Measurements from ENCODE around the gene MEST.
"Not testable (repeated sequence)": the region's sequence is repeated elsewhere in the genome, so short reads cannot be mapped to it uniquely, and the experiment has no call there.

Gene MEST

DNA sequence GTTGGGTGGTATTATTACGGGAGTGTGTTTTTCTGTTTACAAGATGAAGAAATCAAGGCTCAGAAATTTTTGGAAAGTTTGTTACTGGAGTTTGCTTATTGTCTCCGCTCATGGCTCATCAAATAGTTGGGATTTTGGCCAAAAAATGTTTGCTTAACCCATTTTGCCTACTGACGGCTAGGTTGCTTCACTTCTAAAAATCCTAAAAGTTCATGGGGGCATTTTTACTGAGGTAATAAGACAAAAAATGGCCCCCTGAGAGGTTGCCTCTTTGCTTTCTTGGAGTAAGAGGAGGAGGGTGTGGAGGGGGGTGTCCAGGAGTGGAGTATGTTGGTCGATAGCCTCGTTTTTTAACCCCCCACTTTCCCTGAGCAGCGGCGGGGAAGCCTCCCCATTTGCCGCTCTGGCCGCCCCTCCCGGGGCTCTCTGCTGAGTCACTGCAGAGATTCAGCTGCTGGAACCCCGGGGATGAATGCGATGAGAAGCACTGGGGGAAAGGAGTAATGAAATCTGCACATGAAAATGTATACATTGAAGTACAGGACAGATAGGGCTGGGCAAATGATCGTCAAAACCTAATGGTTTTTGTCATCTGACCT is 1.5 kb downstream of the MEST start:
- H3K4me1 ChIP-seq (ENCODE audit: control insufficient read depth, insufficient read depth, low read length): peaks cover 18% of the 10 kb centered on the region
- H3K27me3 ChIP-seq (ENCODE audit: control insufficient read depth in 1 of 2, insufficient read depth in 2 of 2, low read length in 2 of 2): peaks cover 7 to 22% of the 10 kb centered on the region in 2 donors
- peak overlapping the region; percentile 17 to 72 for H3K4me3 ChIP-seq (ENCODE audit: low read length in 2 of 2)
- H3K36me3 ChIP-seq (ENCODE audit: control insufficient read depth in 2 of 2, insufficient read depth in 2 of 2, low read length in 2 of 2): no peaks in the 10 kb centered on the region
- H3K27ac ChIP-seq (ENCODE audit: low read length): no peak overlapping the region
- H3K9me3 ChIP-seq (ENCODE audit: control insufficient read depth in 2 of 2, low read length in 2 of 2): no peaks in the 10 kb centered on the region
- peak overlapping the region in 1 of 2 donors; percentile 7 for H3K9ac ChIP-seq (ENCODE audit: low read length in 2 of 2)

DNA sequence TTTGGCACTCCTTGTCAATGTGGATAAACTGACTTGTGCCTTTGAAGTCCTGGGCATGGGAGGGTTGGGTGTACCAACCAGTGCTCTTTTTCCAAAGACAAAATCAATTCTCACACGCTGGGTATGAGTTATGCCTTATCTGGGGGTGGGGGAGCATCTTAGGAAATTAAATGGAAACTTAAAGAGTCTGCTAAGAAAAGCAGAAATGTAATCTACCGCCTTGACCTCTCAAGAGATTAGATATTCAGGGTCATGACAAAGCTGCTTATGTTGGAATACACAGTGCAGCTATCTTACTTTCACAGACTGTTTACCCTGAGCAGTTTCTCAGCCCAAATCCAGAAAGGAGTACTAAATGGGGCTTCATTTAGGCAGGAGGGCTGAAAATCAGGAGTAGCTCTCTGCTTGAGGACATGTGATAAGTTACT is 2.6 kb downstream of the MEST start:
- Histone ChIP-seq H3K36me3 (ENCODE audit: control insufficient read depth in 2 of 2, insufficient read depth in 2 of 2, low read length in 2 of 2) (no peaks in the 10 kb centered on the region), H3K9ac (ENCODE audit: low read length in 2 of 2) (no peak overlapping the region), H3K27me3 (ENCODE audit: control insufficient read depth in 1 of 2, insufficient read depth in 2 of 2, low read length in 2 of 2) (peaks cover 4 to 22% of the 10 kb centered on the region in 2 donors), H3K4me1 (ENCODE audit: control insufficient read depth, insufficient read depth, low read length) (peaks cover 18% of the 10 kb centered on the region), H3K4me3 (ENCODE audit: low read length in 2 of 2) (no peak overlapping the region), H3K27ac (ENCODE audit: low read length) (no peak overlapping the region), H3K9me3 (ENCODE audit: control insufficient read depth in 2 of 2, low read length in 2 of 2) (no peaks in the 10 kb centered on the region)

DNA sequence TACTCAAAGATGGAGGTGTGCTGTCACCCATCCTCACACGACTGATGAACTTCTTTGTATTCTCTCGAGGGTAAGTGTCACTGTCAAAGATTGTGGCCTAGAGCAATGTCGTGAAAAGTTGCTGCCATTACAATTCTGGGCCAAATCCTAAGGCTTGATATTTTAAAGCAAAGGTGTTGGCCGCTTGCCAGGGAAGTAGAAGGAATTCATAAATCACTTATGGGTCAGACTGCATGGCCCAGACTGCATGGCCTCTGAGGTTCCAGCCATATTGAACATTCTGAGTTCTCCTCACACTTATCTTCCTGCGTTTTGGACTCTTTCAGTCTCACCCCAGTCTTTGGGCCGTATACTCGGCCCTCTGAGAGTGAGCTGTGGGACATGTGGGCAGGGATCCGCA is 8.6 kb downstream of the MEST start:
- Histone ChIP-seq H3K9me3 (ENCODE audit: control insufficient read depth in 2 of 2, low read length in 2 of 2) (no peaks in the 10 kb centered on the region), H3K4me1 (ENCODE audit: control insufficient read depth, insufficient read depth, low read length) (no peaks in the 10 kb centered on the region), H3K27ac (ENCODE audit: low read length) (no peak overlapping the region), H3K27me3 (ENCODE audit: control insufficient read depth in 1 of 2, insufficient read depth in 2 of 2, low read length in 2 of 2) (no peaks in the 10 kb centered on the region), H3K9ac (ENCODE audit: low read length in 2 of 2) (no peak overlapping the region), H3K36me3 (ENCODE audit: control insufficient read depth in 2 of 2, insufficient read depth in 2 of 2, low read length in 2 of 2) (peaks cover 5 to 7% of the 10 kb centered on the region in 2 donors), H3K4me3 (ENCODE audit: low read length in 2 of 2) (no peak overlapping the region)

DNA sequence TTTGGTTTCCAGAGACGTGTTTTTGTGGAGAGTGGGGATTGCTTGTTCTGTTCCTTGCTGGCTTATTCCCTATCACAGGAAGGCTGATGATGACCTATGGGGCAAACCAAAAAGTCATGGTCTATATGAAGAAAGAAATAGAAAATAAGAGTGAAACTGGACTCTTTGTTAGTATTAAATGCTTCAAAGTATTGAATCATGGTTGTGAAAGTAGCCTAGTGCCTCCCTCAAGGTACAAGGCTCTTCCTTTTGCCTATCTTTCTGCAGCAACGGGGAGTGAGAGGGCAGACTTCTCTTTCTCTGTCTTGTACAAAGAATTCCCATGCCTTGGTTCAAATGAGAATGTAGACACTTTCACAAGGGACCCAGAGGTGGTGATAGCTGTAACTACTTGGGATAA is 9.0 kb downstream of the MEST start:
- H3K36me3 ChIP-seq (ENCODE audit: control insufficient read depth in 2 of 2, insufficient read depth in 2 of 2, low read length in 2 of 2): peaks cover 5 to 7% of the 10 kb centered on the region in 2 donors
- no peaks in the 10 kb centered on the region for H3K4me1 ChIP-seq (ENCODE audit: control insufficient read depth, insufficient read depth, low read length)
- H3K27me3 ChIP-seq (ENCODE audit: control insufficient read depth in 1 of 2, insufficient read depth in 2 of 2, low read length in 2 of 2): no peaks in the 10 kb centered on the region
- no peak overlapping the region for H3K4me3 ChIP-seq (ENCODE audit: low read length in 2 of 2)
- H3K9ac ChIP-seq (ENCODE audit: low read length in 2 of 2): no peak overlapping the region
- H3K9me3 ChIP-seq (ENCODE audit: control insufficient read depth in 2 of 2, low read length in 2 of 2): no peaks in the 10 kb centered on the region
- H3K27ac ChIP-seq (ENCODE audit: low read length): no peak overlapping the region

DNA sequence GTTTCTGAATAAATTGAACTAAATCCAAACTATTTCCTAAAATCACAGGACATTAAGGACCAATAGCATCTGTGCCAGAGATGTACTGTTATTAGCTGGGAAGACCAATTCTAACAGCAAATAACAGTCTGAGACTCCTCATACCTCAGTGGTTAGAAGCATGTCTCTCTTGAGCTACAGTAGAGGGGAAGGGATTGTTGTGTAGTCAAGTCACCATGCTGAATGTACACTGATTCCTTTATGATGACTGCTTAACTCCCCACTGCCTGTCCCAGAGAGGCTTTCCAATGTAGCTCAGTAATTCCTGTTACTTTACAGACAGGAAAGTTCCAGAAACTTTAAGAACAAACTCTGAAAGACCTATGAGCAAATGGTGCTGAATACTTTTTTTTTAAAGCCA is 13.9 kb downstream of the MEST start:
- Histone ChIP-seq H3K4me3 (ENCODE audit: low read length in 2 of 2) (no peak overlapping the region), H3K27ac (ENCODE audit: low read length) (no peak overlapping the region), H3K36me3 (ENCODE audit: control insufficient read depth in 2 of 2, insufficient read depth in 2 of 2, low read length in 2 of 2) (peaks cover 12 to 21% of the 10 kb centered on the region in 2 donors), H3K4me1 (ENCODE audit: control insufficient read depth, insufficient read depth, low read length) (no peaks in the 10 kb centered on the region), H3K9me3 (ENCODE audit: control insufficient read depth in 2 of 2, low read length in 2 of 2) (no peaks in the 10 kb centered on the region), H3K9ac (ENCODE audit: low read length in 2 of 2) (no peak overlapping the region), H3K27me3 (ENCODE audit: control insufficient read depth in 1 of 2, insufficient read depth in 2 of 2, low read length in 2 of 2) (no peaks in the 10 kb centered on the region)

DNA sequence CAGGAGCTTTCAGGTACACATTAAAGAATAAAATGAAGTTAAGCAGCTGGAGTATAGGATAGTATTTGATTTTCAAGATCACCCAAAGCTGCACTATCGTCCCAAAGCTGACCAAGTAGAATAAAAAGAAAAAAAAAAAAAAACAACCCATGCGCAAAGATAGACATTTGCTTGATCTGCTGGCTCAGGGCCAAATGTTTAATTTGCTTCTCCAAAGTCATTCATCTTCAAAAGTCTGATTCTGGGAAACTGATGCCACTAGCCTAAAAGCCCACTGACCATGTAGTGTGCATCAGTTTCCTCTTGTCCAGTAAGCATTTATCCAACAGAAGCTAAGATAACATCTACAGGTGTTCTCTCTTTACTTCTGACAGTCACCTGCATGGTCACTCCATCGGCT is 14.5 kb downstream of the MEST start:
- Histone ChIP-seq H3K9ac (ENCODE audit: low read length in 2 of 2) (no peak overlapping the region), H3K36me3 (ENCODE audit: control insufficient read depth in 2 of 2, insufficient read depth in 2 of 2, low read length in 2 of 2) (peaks cover 12 to 22% of the 10 kb centered on the region in 2 donors), H3K27ac (ENCODE audit: low read length) (no peak overlapping the region)

DNA sequence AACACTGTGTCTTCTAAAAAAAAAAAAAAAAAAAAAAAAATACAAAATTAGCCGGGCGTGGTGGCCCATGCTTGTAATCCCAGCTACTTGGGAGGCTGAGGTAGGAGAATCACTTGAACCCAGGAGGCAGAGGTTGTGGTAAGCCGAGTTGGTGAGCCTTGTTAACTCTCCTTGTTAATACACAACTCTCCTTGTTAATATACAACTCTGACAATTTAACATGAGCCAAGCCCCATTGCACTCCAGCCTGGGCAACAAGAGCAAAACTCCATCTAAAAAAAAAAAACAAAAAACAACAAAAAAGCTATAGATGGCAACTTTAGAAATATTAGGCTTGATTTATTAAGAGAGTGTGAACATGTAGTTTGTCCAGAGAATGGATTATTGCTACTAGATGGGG is 20.2 kb downstream of the MEST start:
- not testable (repeated sequence) for H3K27me3 ChIP-seq (ENCODE audit: control insufficient read depth in 1 of 2, insufficient read depth in 2 of 2, low read length in 2 of 2)

More for the DNA sequence above, 14.5 kb downstream of the MEST start:
- H3K4me3 ChIP-seq (ENCODE audit: low read length in 2 of 2): no peak overlapping the region
- H3K9me3 ChIP-seq (ENCODE audit: control insufficient read depth in 2 of 2, low read length in 2 of 2): no peaks in the 10 kb centered on the region
- H3K4me1 ChIP-seq (ENCODE audit: control insufficient read depth, insufficient read depth, low read length): no peaks in the 10 kb centered on the region
- no peaks in the 10 kb centered on the region for H3K27me3 ChIP-seq (ENCODE audit: control insufficient read depth in 1 of 2, insufficient read depth in 2 of 2, low read length in 2 of 2)

DNA sequence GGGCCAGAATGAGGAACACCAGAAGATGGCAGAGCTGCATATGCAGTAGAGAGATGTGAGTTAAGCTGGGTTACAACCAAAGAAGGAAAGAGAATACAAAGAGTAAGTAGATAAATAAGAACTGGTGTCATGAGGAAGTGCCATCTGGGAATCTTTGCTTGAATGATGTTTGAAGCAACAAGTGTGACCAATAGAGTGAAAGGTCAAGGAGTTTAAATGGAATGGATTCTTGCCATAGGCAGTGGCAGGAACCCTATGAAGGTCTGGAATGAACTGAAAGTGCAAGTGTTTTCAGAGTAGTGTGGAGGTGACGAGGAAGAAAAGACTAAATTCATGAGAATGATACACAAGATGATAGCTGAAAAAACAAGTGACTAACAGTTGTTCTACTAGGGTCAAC is 21.6 kb downstream of the MEST start:
- H3K4me3 ChIP-seq (ENCODE audit: low read length in 2 of 2): no peak overlapping the region
- no peaks in the 10 kb centered on the region for H3K9me3 ChIP-seq (ENCODE audit: control insufficient read depth in 2 of 2, low read length in 2 of 2)
- H3K9ac ChIP-seq (ENCODE audit: low read length in 2 of 2): no peak overlapping the region
- peaks cover 5 to 10% of the 10 kb centered on the region in 2 donors for H3K36me3 ChIP-seq (ENCODE audit: control insufficient read depth in 2 of 2, insufficient read depth in 2 of 2, low read length in 2 of 2)
- no peaks in the 10 kb centered on the region for H3K27me3 ChIP-seq (ENCODE audit: control insufficient read depth in 1 of 2, insufficient read depth in 2 of 2, low read length in 2 of 2)
- no peaks in the 10 kb centered on the region for H3K4me1 ChIP-seq (ENCODE audit: control insufficient read depth, insufficient read depth, low read length)
- no peak overlapping the region for H3K27ac ChIP-seq (ENCODE audit: low read length)

More for the DNA sequence above, 20.2 kb downstream of the MEST start:
- not testable (repeated sequence) for H3K27ac ChIP-seq (ENCODE audit: low read length); H3K9me3 ChIP-seq (ENCODE audit: control insufficient read depth in 2 of 2, low read length in 2 of 2); H3K4me1 ChIP-seq (ENCODE audit: control insufficient read depth, insufficient read depth, low read length); H3K9ac ChIP-seq (ENCODE audit: low read length in 2 of 2); H3K4me3 ChIP-seq (ENCODE audit: low read length in 2 of 2)
- peaks cover 6 to 18% of the 10 kb centered on the region in 2 donors for H3K36me3 ChIP-seq (ENCODE audit: control insufficient read depth in 2 of 2, insufficient read depth in 2 of 2, low read length in 2 of 2)

DNA sequence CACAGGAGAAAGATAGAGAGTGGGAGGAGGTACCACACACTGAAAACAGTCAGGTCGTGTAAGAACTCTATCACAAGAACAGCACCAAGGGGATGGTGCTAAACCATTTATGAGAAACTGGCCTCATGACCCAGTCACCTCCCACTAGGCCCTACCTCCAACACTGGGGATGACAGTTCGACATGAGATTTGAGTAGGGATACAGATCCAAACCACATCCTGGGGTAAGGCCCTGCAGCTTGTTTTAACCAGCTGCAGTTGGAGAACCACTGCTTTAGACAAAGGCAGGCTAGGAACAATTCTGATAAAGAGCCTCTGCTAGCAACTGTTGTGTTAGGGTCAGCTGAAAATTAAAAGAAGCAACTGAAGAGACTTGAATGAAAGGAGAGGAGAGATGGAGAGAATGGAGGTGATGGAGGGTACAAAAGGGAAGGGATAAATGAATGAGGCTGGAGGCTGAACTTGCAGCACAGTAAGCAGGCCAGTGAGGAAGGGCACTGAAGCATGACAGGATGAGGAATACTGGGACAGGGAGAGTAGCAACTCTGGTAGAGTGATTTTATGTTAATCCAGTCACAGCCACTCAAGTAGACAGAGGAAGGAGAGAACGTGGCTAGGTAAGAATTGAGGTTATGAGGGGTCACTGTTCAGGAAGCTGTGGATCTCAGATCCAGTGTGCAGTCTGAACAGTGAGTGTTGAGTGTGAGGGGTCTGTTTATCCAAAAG is 23.6 kb downstream of the MEST start:
- Histone ChIP-seq H3K9me3 (ENCODE audit: control insufficient read depth in 2 of 2, low read length in 2 of 2) (no peaks in the 10 kb centered on the region), H3K27me3 (ENCODE audit: control insufficient read depth in 1 of 2, insufficient read depth in 2 of 2, low read length in 2 of 2) (no peaks in the 10 kb centered on the region), H3K36me3 (ENCODE audit: control insufficient read depth in 2 of 2, insufficient read depth in 2 of 2, low read length in 2 of 2) (peaks cover 2 to 3% of the 10 kb centered on the region in 2 donors), H3K9ac (ENCODE audit: low read length in 2 of 2) (no peak overlapping the region), H3K4me1 (ENCODE audit: control insufficient read depth, insufficient read depth, low read length) (no peaks in the 10 kb centered on the region), H3K4me3 (ENCODE audit: low read length in 2 of 2) (no peak overlapping the region), H3K27ac (ENCODE audit: low read length) (no peak overlapping the region)

DNA sequence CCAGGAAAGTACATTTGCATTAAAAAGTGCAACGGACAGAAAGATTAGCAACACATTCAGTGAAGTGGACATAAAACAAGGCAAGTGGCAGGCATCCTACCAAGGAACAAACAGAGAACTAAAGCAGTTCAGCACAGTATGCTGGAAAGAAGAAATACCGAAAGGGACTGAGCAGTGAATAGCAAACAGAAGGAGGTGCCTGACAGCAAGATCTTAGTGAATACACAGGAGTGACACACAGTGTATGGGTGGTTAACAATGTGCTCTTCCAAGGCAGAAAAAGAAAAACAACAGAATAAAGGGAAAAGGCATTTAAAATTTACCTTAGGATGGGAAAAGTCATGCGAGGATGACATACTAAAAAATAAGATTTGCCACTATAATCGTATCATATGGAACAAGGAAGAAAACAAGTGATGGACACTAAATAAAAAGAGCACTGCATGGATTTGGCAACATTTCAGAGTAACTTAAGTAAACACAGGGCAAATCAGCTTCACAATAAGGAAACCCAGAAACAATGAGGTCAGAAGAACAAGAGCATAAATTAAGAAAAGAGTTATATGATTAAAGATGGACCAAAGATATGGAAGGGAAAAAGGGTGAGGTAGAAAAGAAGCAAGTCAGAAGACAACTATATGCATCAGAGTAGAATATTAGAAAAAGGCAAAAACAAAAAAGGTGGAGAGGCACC is 29.5 kb downstream of the MEST start:
- H3K9ac ChIP-seq (ENCODE audit: low read length in 2 of 2): no peak overlapping the region

More for the DNA sequence above, 29.5 kb downstream of the MEST start:
- Histone ChIP-seq H3K36me3 (ENCODE audit: control insufficient read depth in 2 of 2, insufficient read depth in 2 of 2, low read length in 2 of 2) (peaks cover 4 to 6% of the 10 kb centered on the region in 2 donors), H3K4me1 (ENCODE audit: control insufficient read depth, insufficient read depth, low read length) (no peaks in the 10 kb centered on the region), H3K27ac (ENCODE audit: low read length) (no peak overlapping the region), H3K27me3 (ENCODE audit: control insufficient read depth in 1 of 2, insufficient read depth in 2 of 2, low read length in 2 of 2) (no peaks in the 10 kb centered on the region), H3K4me3 (ENCODE audit: low read length in 2 of 2) (no peak overlapping the region), H3K9me3 (ENCODE audit: control insufficient read depth in 2 of 2, low read length in 2 of 2) (no peaks in the 10 kb centered on the region)

All from stomach smooth muscle (tissue), 2 donors.